GM21360 (cell line): ENCODE results near the gene RABEP2.
"Not testable (repeated sequence)": the region's sequence is repeated elsewhere in the genome, so short reads cannot be mapped to it uniquely, and the experiment has no call there.

Source experiments
- ATAC-seq: cut with Tn5 transposase; IDR thresholded peaks from one replicate; pipeline ENCODE4 v1.9.1; 2021; ENCODE audit warnings: mild to moderate bottlenecking, moderate library complexity; ENCODE audit not compliant: unreplicated experiment

Gene RABEP2

GRCh38 chr16:28904363-28904762, 20.7 kb downstream of the RABEP2 start:
- no peak for ATAC-seq

- no peak for ATAC-seq
These were observed 21.5 kb downstream of the RABEP2 start for GRCh38 chr16:28903344-28904042.

GRCh38 chr16:28902909-28903308, 22.1 kb downstream of the RABEP2 start:
- no peak for ATAC-seq

- no peak for ATAC-seq
These were observed 23.2 kb downstream of the RABEP2 start for GRCh38 chr16:28901862-28902261.

- no peak for ATAC-seq
These were observed 24.4 kb downstream of the RABEP2 start for GRCh38 chr16:28900601-28901000.

GRCh38 chr16:28899882-28900590, 25.0 kb downstream of the RABEP2 start:
- no peak for ATAC-seq

GRCh38 chr16:28898942-28899341, 26.1 kb downstream of the RABEP2 start:
- no peak for ATAC-seq

- ATAC-seq, result no peak
These were observed 26.8 kb downstream of the RABEP2 start for GRCh38 chr16:28898266-28898665.

- no peak for ATAC-seq
These were observed 27.2 kb downstream of the RABEP2 start for GRCh38 chr16:28897826-28898225.

- ATAC-seq, result no peak
These were observed 29.4 kb downstream of the RABEP2 start for GRCh38 chr16:28895609-28896008.

- ATAC-seq, result no peak
These were observed 31.7 kb downstream of the RABEP2 start for GRCh38 chr16:28893291-28893690.

- ATAC-seq, result no peak
These were observed 32.8 kb downstream of the RABEP2 start for GRCh38 chr16:28891964-28892890.

- ATAC-seq, result not testable (repeated sequence)
These were observed 34.7 kb downstream of the RABEP2 start for GRCh38 chr16:28890355-28890754.

- no peak for ATAC-seq
These were observed 38.1 kb downstream of the RABEP2 start for GRCh38 chr16:28886945-28887344.

- ATAC-seq, result no peak
These were observed 41.0 kb downstream of the RABEP2 start for GRCh38 chr16:28884045-28884444.

- no peak for ATAC-seq
These were observed 41.6 kb downstream of the RABEP2 start for GRCh38 chr16:28883221-28883996.

GRCh38 chr16:28882551-28883160, 42.4 kb downstream of the RABEP2 start:
- ATAC-seq, result no peak

GRCh38 chr16:28881565-28881964, 43.5 kb downstream of the RABEP2 start:
- ATAC-seq, result not testable (repeated sequence)

GRCh38 chr16:28880955-28881354, 44.1 kb downstream of the RABEP2 start:
- no peak for ATAC-seq

GRCh38 chr16:28880589-28880915, 44.5 kb downstream of the RABEP2 start:
- ATAC-seq, result no peak
